Measurements from ENCODE around the gene TDRD12. TPM values are rescaled to one million over a fixed set of nuclear protein-coding genes. Genes with fewer than 3 reads are reported as not detected.
A peak's percentile ranks its signal among the peaks of the same experiment; 100 is the strongest.
"Not testable (repeated sequence)": the region's sequence is repeated elsewhere in the genome, so short reads cannot be mapped to it uniquely, and the experiment has no call there.

Gene TDRD12
- total RNA-seq, 1 donor from 2014 or later = not detected

- no peak overlapping the region for H3K4me3 ChIP-seq (ENCODE audit: low read depth, low read length)
- TF ChIP-seq CTCF (conservative IDR thresholded peaks at IDR 0.05; ENCODE audit: low read depth, low read length) = no peak
- DNase-seq (ENCODE audit: low read depth) = no peak
Observed at GRCh38 chr19:32744555-32745325, 25.2 kb downstream of the TDRD12 start.

DNA sequence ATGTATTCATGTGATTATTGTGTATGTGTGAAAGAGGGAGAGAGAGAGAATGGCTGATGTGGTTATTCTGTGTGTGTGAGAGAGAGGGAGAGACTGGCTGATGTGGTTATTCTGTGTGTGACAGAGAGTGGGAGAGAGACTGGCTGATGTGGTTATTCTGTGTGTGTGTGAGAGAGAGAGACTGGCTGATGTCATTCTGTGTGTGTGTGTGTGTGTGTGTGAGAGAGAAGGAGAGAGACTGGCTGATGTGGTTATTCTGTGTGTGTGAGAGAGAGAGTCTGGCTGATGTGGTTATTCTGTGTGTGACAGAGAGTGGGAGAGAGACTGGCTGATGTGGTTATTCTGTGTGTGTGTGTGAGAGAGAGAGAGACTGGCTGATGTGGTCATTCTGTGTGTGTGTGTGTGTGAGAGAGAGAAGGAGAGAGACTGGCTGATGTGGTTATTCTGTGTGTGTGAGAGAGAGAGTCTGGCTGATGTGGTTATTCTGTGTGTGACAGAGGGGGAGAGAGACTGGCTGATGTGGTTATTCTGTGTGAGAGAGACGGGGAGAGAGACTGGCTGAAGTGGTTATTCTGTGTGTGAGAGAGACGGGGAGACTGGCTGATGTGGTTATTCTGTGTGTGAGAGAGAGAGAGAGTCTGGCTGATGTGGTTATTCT lies 26.2 kb downstream of the TDRD12 start:
- not testable (repeated sequence) for H3K4me3 ChIP-seq (ENCODE audit: low read depth, low read length); DNase-seq (ENCODE audit: low read depth)

GRCh38 chr19:32746631-32747196 lies 27.1 kb downstream of the TDRD12 start:
- H3K4me3 ChIP-seq (ENCODE audit: low read depth, low read length); DNase-seq (ENCODE audit: low read depth): not testable (repeated sequence)

GRCh38 chr19:32748497-32748896 lies 28.9 kb downstream of the TDRD12 start:
- peak; percentile 18 for TF ChIP-seq CTCF (conservative IDR thresholded peaks at IDR 0.05; ENCODE audit: low read depth, low read length)
- H3K4me3 ChIP-seq (ENCODE audit: low read depth, low read length) = no peak overlapping the region
- DNase-seq (ENCODE audit: low read depth) = no peak

- no peak for DNase-seq (ENCODE audit: low read depth)
- TF ChIP-seq CTCF (conservative IDR thresholded peaks at IDR 0.05; ENCODE audit: low read depth, low read length) = no peak
- no peak overlapping the region for H3K4me3 ChIP-seq (ENCODE audit: low read depth, low read length)
Observed at GRCh38 chr19:32748948-32749347, 29.4 kb downstream of the TDRD12 start.

DNA sequence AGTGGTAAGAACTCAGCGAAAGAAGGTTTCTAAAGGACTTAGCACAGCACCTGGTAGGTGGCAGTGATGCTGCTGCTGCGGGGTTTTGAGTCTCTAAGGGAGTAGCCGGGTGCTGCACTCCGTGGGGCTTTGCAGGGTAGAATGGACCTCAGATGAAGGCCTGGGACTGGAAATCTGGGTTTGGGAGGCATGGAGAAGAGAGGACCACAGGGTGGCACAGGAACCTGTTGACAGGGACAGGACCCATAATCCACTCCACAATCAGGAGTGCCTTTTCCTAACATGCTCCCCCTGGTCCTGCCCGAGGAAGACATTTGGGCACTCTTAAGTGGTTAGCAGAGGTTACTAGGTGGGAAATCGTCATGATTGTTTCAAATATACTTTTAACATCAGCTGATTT lies 29.8 kb downstream of the TDRD12 start:
- TF ChIP-seq CTCF (conservative IDR thresholded peaks at IDR 0.05; ENCODE audit: low read depth, low read length) = no peak
- no peak for DNase-seq (ENCODE audit: low read depth)
- no peak overlapping the region for H3K4me3 ChIP-seq (ENCODE audit: low read depth, low read length)

DNA sequence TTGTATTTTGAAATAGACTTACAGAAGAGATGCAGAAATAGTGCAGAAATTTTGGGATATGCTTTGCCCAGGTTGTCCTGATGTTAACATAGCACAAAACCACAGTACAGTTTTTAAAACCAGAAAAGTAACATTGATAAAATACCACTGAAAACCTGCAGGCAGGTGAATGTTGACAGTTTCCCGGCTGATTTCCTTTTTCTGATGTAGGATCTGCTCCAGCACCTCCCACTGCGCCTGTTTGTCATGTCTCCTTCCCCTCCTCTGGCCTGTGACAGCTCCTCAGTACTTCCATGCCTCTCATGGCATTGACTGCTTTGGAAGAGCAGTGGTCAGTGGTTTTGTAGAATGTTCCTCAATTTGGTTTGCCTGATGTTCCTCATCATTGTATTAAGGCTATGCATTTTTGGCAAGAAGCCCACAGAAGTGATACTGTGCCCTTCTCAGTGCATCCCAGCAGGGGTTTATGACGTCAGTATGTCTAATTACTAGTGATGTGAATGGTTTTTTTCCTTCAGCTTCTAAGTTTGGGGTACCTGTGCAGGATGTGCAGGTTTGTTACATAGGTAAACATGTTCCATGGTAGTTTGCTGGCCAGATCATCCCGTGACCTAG lies 31.0 kb downstream of the TDRD12 start:
- no peak overlapping the region for H3K4me3 ChIP-seq (ENCODE audit: low read depth, low read length)
- DNase-seq (ENCODE audit: low read depth) = no peak
- no peak for TF ChIP-seq CTCF (conservative IDR thresholded peaks at IDR 0.05; ENCODE audit: low read depth, low read length)

Data from epithelial cell of proximal tubule (primary cell).